ENCODE data around the gene ZFP36L1. TPM values are rescaled to one million over a fixed set of nuclear protein-coding genes. Genes with fewer than 3 reads are reported as not detected.

The ZFP36L1 gene
- total RNA-seq, 4 donors from 2014 or later, result 180 to 712 (median 266) TPM

- in situ Hi-C loops (cut with MboI; ENCODE audit: low pct_ligation_motif_present in 1 of 4, low pct_unique_long_range_greater_than_20kb in 1 of 4, low sequenced_read_pairs in 3 of 4), result loop anchor here in 1 of 4 donors (25.0 kb wide), 1 partner anchor 572 kb away; no protein-coding TSS in a partner anchor
- peaks cover 37 to 72% (median 43%) of the 10 kb centered on the region in 4 donors for H3K4me1 ChIP-seq
- intact Hi-C loops (cut with DNase I; ENCODE audit: low total_unique reads), result no loop called here
Measured at GRCh38 chr14:68808696-68809480, 16.0 kb upstream of the ZFP36L1 start.

GRCh38 chr14:68807987-68808386 lies 15.1 kb upstream of the ZFP36L1 start:
- intact Hi-C loops (cut with DNase I; ENCODE audit: low total_unique reads), result no loop called here
- no peaks in the 10 kb centered on the region for H3K9me3 ChIP-seq
- TF ChIP-seq POLR2AphosphoS5 (IDR thresholded peaks at IDR 0.05) (no peak), POLR2A (IDR thresholded peaks at IDR 0.05) (no peak), EP300 (IDR thresholded peaks at IDR 0.05; ENCODE audit: low read depth) (no peak), CTCF (IDR thresholded peaks at IDR 0.05) (no peak)
- no peaks in the 10 kb centered on the region for H3K36me3 ChIP-seq
- DNase-seq, result no peak
- 81% methylated on average over 7 of the region's 7 CpGs; no CpG with 5 or more reads in 1 of the 2 donors for WGBS, 2 donors (ENCODE audit: low coverage in 1 of 2)
- peaks cover 29 to 63% (median 35%) of the 10 kb centered on the region in 4 donors for H3K4me1 ChIP-seq
- in situ Hi-C loops (cut with MboI; ENCODE audit: low pct_ligation_motif_present in 1 of 4, low pct_unique_long_range_greater_than_20kb in 1 of 4, low sequenced_read_pairs in 3 of 4), result loop anchor here in 1 of 4 donors (25.0 kb wide), 1 partner anchor 571 kb away; no protein-coding TSS in a partner anchor
- H3K4me3 ChIP-seq, result no peak overlapping the region
- peak overlapping the region; percentile 77 to 87 (median 82) for H3K27ac ChIP-seq
- H3K27me3 ChIP-seq, result no peaks in the 10 kb centered on the region

More at GRCh38 chr14:68808696-68809480, 16.0 kb upstream of the ZFP36L1 start:
- TF ChIP-seq POLR2A (IDR thresholded peaks at IDR 0.05) (no peak), POLR2AphosphoS5 (IDR thresholded peaks at IDR 0.05) (no peak), CTCF (IDR thresholded peaks at IDR 0.05) (no peak), EP300 (IDR thresholded peaks at IDR 0.05; ENCODE audit: low read depth) (no peak)
- Histone ChIP-seq H3K36me3 (no peaks in the 10 kb centered on the region), H3K27me3 (no peaks in the 10 kb centered on the region), H3K4me3 (no peak overlapping the region), H3K9me3 (no peaks in the 10 kb centered on the region), H3K27ac (peak overlapping the region; percentile 77 to 87 (median 82))
- 88% methylated on average over 7 of the region's 7 CpGs; no CpG with 5 or more reads in 1 of the 2 donors for WGBS, 2 donors (ENCODE audit: low coverage in 1 of 2)
- no peak for DNase-seq

GRCh38 chr14:68807148-68807600 lies 14.3 kb upstream of the ZFP36L1 start:
- intact Hi-C loops (cut with DNase I; ENCODE audit: low total_unique reads), result no loop called here
- Histone ChIP-seq H3K27ac (peak overlapping the region; percentile 77 to 87 (median 82)), H3K9me3 (no peaks in the 10 kb centered on the region), H3K27me3 (no peaks in the 10 kb centered on the region), H3K4me3 (no peak overlapping the region), H3K4me1 (peaks cover 28 to 55% (median 35%) of the 10 kb centered on the region in 4 donors), H3K36me3 (no peaks in the 10 kb centered on the region)
- no peak for TF ChIP-seq EP300 (IDR thresholded peaks at IDR 0.05; ENCODE audit: low read depth)
- peak; percentile 25 to 33 (median 31) for TF ChIP-seq POLR2AphosphoS5 (IDR thresholded peaks at IDR 0.05)
- in situ Hi-C loops (cut with MboI; ENCODE audit: low pct_ligation_motif_present in 1 of 4, low pct_unique_long_range_greater_than_20kb in 1 of 4, low sequenced_read_pairs in 3 of 4), result loop anchor here in 1 of 4 donors (25.0 kb wide), 1 partner anchor 570 kb away; no protein-coding TSS in a partner anchor
- DNase-seq, result no peak
- WGBS, 2 donors (ENCODE audit: low coverage in 1 of 2), result 20 to 24% methylated on average over 1 to 10 of the region's 10 CpGs

GRCh38 chr14:68806526-68807147 lies 13.8 kb upstream of the ZFP36L1 start:
- TF ChIP-seq POLR2AphosphoS5 (IDR thresholded peaks at IDR 0.05) (no peak), EP300 (IDR thresholded peaks at IDR 0.05; ENCODE audit: low read depth) (no peak), CTCF (IDR thresholded peaks at IDR 0.05) (no peak), POLR2A (IDR thresholded peaks at IDR 0.05) (no peak)
- Histone ChIP-seq H3K9me3 (peaks cover 0 to 5% of the 10 kb centered on the region in 2 donors), H3K4me3 (no peak overlapping the region), H3K27me3 (no peaks in the 10 kb centered on the region), H3K36me3 (no peaks in the 10 kb centered on the region), H3K27ac (peak overlapping the region; percentile 77 to 87 (median 82)), H3K4me1 (peaks cover 28 to 52% (median 35%) of the 10 kb centered on the region in 4 donors)
- WGBS, 2 donors (ENCODE audit: low coverage in 1 of 2), result 79% methylated on average over 4 of the region's 4 CpGs; no CpG with 5 or more reads in 1 of the 2 donors
- in situ Hi-C loops (cut with MboI; ENCODE audit: low pct_ligation_motif_present in 1 of 4, low pct_unique_long_range_greater_than_20kb in 1 of 4, low sequenced_read_pairs in 3 of 4), result loop anchor here in 1 of 4 donors (25.0 kb wide), 1 partner anchor 569 kb away; no protein-coding TSS in a partner anchor
- no peak for DNase-seq
- intact Hi-C loops (cut with DNase I; ENCODE audit: low total_unique reads), result no loop called here
